ENCODE data around the gene GIMAP6.
"Not testable (repeated sequence)": the region's sequence is repeated elsewhere in the genome, so short reads cannot be mapped to it uniquely, and the experiment has no call there.

Gene GIMAP6

DNA sequence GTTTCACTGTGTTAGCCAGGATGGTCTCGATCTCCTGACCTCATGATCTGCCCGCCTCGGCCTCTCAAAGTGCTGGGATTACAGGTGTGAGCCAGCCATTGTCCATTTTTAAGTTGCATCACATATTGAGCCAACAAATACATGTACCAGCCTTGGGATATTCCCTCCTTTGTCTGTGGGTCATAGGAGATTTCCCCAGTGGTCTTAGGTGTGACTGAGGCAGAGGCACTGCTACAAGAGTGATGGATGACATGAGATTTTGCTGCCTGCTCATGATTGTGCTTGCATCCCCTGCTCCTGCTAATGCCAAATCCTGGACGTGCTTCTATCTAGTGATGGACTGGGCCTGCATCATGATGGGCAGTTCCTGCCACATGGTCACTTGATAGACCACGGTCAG is 10.7 kb upstream of the GIMAP6 start:
- no peak for DNase-seq

DNA sequence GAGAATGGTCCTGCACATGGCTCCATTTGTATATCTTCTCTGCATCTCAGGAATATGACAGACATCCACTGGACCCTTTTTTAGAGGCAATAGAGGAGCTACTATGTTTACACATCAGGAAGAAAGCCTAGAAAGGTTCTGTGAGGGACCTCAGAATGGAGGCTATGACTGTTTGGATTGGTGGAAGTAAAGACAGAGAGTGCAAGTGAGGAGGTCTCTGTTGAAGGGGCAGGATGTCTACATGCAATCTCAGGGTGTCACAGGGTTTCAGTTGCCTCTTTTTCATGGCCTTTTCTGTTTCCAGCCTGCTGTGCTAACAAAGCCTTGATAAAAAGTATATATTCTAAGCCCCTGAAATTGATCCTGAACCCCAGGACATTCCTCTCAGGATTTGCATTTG is 9.7 kb upstream of the GIMAP6 start:
- DNase-seq: no peak

DNA sequence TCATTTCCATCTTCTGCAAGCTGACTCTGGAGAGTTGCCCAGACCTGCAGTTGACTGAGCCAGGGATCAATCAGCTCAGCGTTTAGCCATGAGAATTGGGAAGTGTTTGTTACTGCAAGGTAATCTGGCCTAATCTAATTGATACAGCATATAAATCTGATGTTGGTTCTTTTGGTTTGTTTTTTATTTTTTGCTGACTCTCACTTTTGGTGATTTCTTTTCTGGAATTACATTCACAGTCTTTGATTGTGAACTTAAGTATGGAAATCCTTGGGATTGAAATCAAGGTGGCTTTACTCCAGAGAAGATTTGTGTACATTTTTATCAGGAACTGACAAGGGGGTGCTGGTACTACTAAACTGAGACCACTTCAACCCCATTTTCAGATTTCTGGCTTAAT is 1.7 kb upstream of the GIMAP6 start:
- DNase-seq: no peak

DNA sequence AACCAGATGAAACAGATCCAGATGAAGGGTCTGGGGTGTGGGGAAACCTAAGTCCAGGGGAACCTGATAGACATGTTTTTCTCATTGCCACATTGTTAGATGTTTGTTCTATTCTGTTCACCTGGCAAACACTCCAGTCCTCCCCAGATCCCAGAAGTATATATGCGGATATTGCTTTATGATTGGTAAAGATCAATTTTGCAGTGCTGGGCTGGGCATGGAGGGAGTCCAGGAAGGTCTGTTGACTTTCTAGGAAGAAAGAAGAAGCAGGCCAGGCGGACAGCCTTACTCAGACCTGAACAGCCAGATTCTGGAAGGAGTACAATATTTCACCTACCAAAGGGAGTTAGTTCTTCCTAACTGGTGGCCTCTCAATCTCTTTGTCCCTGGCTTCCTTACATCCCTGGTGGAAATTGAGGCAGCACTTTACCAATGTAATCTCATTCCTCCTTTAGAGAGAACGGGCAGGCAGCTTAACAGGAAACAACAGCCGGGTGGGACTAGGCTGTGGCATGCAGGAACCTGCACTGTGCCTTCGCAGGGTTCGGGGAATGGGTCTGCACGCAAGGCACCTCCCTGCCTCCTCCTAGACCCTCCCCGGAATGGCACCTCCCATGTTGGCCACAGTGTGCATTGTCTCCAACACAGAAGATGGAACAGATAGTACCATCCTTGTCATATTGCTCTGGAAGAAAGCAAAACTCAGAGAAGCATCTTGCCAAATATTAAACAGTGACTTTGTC is 930 bp downstream of the GIMAP6 start:
- peak; percentile 42 for DNase-seq

DNA sequence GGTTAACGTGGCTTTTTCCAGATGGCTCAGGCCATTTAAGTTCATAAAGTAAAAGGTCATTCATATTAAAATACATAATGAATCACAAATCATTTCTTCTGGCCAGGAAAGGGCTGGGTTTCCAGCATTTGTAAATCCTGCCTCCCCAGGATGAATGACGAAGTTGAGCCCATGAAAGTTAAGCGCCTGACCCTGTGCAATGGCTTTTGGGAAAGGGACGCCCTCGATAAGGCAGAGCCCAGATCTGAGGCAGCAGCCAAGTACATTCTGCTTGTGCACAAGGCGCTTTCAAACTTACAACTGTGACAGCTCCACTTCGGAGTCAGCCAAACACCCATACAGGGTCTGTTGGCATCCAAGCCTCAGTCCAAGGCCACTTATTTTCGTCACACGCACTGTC is 2.8 kb downstream of the GIMAP6 start:
- DNase-seq: no peak

DNA sequence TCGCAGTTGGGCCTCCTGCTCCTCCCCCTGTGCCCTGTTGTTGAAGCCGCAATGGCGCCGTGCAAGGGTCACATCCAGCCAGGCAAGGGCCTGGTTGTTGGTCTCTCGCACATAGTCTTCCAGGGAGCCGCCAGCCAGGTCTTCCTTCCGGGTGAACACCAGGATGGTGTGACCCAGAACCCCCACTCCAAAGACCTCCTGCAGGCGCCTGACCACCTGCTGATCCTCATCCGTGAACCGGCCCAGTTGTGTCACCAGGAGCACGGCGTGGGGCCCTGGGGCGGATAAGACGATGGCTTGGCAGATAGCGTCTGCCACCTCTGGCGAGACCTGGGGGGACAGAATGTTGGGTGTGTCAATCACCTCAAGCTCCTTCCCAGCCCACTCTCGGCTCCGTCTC is 4.2 kb downstream of the GIMAP6 start:
- no peak for DNase-seq

DNA sequence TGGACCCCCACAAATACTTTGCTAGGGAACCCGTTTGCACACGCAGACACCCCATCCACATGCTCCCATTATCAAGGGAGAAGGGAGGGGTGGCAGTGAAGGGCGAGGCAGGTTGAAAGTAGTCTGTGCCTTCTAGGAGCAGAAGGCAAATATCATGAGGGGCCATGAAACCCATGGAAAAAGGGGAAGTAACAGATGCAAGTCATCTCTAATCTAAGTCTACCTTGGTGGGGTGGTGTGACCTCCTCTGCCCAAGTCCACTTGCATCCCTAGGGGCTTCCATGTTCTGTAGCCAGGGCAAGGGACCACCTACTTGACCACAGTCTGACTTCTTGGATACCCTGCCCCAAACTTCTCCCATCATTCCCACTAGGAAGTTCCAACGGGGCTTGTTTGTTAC is 5.5 kb downstream of the GIMAP6 start:
- DNase-seq: no peak

DNA sequence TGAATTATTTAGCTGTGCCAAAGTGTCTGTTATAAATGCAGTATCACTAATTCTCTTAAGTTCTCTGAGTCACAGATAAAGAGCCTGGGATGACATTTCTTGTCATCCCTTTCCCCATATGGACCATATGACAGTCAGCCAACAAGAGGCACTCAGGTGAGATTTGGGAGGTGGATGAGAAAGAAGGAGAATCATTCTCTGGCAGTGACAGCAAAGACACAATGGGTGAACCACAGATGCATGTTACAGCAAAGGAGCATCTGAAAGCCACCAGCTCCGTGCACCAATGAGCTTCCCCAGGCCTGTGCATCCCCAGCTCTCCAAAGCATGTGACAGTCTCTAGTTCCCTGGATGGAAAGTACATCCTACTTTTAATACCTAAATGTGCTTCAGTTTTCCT is 10.8 kb downstream of the GIMAP6 start:
- no peak for DNase-seq

DNA sequence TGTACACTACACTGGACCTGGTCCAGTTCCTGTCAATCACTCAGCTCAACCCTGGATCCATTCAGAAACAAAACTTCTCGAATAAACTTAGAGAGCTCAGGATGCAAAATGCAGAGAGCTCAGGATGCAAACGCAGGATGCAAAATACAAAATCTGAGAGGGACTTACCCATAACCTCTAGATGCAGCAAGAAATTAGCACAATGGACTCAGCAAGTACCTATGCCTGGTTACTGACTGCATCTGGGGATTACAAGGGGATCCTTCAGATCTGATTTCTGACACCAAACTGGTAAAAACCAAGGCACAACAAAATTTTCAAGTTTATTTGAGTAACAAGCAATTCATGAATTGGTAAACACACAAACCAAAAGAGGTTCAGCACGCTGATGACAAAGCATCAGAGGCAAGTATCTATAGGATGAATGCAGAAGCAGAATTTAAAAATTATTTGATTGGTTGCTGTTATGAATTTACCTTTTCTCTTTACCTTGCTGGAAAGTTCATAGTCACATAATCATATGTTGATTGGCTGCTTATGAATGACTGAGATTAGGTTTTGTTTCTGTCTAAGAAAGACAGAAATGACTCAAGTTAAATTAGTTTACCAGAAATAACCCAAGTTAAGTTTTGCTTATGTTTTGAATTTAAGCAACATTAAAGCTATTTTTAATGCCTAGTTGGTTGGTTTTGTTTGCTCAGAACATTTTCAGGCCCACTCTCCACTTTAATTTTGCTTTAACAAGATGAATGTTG is 11.4 kb downstream of the GIMAP6 start:
- no peak for DNase-seq

DNA sequence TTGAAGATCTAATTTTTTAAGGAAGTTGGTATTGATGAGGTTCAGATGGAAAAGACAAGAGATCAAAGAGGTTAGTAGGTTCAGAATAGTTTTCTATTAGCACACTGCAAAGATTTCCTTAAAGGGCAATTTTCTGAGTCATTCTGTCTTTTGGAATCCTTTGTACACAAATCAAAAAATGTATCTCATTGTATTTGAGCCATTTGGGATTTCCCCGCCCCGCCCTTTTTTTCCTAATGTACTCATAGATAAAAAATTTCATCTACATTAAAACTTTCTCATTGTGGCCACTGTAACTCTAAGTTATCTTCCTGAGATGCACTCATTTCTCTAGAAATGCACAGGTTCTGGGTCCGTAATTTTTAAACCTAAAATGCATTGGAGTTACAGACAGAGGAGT is 12.1 kb downstream of the GIMAP6 start:
- peak; percentile 47 for DNase-seq

DNA sequence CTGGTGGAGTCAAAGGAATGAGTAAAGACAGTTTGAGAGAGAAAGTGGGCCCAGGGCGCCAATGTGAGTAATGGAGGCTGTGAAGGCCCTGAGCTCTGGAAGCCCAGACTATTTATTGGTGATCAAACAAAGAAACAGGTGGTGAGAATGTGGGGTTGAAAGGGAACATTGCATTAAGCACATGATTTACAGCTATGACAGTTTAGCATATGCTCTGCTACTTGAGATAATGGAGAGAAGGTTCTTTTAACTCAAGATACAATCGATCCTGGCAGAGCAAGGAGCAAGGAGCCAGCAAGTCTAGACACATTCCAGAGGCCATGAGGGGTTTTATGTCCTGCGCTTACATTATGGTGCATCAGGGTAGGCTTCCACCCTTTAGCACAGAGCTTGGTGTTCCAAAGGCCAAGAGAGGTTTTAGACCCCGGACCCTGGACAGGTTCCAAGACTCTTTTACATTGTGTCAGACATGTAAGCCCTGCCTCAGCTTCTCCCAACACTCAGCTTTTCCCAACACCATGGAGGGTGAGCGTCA is 16.9 kb downstream of the GIMAP6 start:
- DNase-seq: not testable (repeated sequence)

DNA sequence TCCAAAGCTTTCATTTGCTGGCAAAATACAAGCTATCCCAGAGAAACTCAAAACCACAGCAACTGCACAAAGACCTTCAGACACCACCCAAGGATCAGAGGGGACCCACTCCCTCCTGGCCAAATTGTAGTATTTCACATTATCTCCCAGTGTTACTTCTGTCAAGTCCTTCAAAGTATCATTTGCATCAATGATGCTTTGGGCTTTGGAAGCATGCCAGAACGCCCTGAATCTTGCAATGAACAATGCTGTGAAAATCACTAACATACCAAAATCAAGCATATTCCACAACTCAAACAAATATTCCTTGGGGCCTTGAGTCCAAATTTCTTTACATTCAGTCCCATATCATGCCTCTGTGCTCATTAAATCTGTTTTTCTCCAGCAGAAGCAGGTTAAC is 17.8 kb downstream of the GIMAP6 start:
- not testable (repeated sequence) for DNase-seq

DNA sequence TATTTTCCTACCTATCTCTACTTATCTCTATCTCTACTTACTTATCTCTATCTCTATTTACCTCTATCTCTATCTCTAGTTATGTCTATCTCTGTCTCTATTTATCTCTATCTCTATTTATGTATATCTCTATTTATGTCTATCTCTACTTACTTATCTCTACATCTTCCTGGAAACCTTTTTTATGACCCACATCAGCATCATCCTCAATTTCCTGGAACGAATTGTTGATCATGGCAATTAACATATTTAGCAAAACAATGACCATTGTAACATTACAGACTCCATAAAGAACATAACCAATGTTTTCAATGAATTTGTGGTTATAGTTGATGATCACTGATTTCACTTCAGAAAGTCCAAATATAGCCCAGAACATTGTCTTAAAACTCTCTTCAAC is 18.3 kb downstream of the GIMAP6 start:
- DNase-seq: no peak

DNA sequence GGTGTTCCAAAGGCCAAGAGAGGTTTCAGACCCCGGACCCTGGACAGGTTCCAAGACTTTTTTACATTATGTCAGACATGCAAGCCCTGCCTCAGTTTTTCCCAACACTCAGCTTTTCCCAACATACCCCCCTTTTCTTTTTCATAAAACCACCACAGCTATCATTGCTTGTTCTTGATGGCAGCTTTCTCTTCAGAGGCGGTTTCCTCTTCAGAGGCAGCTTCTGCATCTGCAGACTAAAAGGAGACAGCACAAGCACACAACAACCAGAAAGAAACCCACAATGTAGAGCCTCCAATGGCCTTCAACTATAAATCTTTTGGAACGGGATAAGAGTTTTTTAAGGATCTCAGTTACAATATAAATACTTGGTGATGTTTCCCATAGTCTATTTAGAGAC is 19.3 kb downstream of the GIMAP6 start:
- no peak for DNase-seq

DNA sequence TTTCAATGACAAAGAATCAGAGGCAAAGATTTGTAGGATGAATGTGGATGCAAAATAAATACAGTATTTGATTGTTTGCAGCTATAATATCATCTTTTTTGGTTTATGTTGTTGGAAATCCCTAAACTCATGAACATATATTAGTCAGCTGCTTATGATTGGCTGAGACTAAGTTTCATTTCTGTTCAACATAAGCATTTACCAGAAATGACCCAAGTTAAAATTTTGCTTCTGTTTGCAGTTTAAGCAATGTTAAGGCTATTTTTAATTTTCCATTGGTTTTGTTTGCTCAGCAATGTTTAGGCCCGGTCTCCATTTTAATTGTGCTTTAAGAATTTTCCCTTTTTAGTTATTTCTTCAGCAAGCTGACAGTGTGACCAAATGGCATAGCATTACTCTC is 22.0 kb downstream of the GIMAP6 start:
- no peak for DNase-seq

DNA sequence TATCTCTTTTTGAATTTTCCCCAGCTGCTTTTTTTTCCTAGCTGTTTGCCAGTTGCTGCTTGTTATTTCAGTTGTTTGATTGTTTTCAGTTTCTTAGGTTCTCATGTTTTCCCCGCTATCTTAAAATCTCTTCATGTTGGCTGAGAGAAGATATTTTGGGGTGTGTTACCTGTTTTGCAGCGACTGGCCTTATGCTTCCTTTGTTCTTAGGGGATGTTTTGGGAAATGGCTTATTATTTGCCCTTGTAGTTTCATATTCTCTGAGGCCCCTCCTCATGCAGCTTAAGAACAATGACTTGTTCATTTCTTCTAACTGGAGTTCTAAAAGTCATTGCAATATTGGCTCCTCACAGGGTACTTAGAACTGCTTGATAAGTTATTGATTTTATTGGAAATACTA is 28.6 kb downstream of the GIMAP6 start:
- not testable (repeated sequence) for DNase-seq

DNA sequence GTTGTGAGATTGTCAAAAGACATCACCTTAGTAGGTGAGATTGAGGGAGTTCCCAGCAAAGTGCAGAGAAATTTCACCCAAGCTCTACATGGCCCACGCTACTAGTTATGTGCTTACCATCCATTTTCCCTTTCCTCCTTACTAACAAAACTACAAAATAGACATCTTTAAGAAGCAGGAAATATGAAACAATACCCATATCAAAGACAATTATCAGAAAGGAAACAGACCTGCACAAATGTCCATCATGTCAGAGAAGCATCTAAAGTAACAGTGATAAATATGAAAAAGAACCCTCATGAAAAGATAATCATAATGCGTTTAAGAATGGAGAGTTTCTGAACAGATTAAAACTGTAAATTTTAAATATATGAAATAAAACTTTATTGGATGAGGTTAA is 36.8 kb downstream of the GIMAP6 start:
- no peak for DNase-seq

DNA sequence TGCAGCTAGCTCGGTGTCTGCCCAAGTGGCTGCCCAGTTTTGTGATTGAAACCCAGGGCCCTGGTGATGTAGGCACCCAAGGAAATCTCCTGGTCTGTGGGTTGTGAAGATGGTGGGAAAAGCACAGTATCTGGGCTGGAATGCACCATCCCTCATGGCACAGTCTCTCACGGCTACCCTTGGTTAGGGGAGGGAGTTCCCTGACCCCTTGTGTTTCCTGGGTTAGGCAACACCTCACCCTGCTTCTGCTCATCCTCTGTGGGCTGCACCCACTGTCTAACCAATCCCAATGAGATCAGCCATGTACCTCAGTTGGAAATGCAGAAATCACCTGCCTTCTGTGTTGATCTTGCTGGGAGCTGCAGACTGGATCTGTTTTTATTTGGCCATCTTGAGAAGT is 37.4 kb downstream of the GIMAP6 start:
- DNase-seq: no peak

DNA sequence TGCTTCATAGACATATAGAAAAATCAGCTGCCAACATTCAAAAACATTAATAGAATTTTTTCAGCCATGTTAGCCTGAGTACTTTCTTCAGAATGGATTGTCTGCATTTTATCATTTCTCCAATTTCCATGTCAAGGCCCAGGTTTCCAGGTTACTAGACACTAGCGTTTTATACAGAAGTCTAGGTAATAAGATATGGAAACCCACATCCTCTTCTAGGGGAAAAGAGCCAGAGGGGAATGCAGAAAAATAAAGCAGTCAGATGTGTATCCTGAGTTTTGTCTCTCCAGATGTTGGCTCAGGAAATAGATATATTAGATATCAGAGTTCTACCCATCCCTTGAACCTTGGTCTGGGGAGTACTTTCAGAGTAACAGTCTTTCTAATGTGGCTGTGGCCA is 44.6 kb downstream of the GIMAP6 start:
- DNase-seq: no peak

DNA sequence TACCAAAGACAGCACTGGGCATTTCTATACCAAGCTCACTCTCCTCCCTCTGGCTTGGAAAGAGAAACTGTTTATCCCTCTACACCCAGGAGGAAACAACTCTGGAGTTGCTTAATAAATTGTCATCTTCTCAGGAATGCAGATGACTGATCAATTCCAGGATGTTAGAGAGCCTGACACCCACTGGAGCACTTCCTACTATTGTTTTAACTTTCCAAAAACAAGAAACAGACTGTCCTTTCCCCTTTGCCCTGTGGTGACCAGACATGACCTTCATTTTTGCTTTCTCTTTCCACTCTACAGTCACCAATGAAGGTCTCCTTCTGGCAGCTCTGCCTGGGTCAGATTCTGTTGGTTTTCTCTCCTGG is 45.4 kb downstream of the GIMAP6 start:
- no peak for DNase-seq

DNA sequence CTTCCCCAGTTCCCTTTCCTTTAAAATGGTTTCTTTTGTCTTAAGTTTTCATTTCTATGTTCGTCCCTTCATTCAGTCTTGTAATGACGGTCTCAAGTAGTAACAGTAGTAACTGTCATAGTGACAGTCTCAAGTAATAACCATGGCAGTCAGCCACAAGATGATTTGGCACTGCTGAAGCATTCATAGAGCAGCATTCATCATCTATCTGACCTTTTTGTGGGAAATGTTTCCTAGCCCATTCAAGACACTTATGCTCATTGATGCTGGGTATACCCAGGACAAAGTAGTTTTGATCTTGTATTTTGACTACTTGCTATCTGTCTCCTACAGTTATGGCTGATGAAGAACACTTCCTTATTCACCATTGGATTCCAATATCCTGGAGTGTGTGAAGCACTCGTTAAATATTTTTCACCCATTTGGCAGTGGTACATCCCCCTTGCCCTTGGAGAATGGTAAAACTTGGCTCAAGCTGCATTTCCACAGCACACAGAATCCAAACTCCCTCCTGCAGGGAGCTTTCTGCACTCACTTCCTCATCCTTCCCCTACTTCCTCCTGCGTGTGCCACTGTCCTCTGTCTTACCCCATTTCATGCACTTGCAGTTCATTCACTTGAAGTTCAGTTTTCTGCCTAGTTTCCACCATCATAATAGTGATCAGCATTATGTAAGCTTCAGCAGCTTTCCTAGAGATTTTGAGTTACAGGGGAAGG is 46.0 kb downstream of the GIMAP6 start:
- no peak for DNase-seq

DNA sequence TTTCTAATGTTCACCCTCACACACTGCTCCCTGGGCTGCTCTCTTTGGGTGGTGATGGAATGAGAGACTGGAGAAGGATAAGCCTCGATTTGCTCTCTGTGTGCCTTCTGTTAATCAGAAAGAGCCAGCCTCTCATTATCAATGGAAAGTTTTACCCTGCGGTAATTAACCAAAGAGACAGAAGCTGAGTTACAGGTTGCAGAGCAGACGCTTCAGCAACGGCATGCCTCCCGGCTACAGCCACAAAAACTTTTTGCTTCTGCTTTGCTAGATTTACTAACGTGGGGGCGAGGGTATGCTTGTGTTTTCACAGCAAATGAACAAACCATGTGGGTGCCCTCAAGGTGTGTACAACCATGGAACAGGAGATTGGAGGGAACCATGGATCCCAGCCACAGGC is 47.0 kb downstream of the GIMAP6 start:
- no peak for DNase-seq

DNA sequence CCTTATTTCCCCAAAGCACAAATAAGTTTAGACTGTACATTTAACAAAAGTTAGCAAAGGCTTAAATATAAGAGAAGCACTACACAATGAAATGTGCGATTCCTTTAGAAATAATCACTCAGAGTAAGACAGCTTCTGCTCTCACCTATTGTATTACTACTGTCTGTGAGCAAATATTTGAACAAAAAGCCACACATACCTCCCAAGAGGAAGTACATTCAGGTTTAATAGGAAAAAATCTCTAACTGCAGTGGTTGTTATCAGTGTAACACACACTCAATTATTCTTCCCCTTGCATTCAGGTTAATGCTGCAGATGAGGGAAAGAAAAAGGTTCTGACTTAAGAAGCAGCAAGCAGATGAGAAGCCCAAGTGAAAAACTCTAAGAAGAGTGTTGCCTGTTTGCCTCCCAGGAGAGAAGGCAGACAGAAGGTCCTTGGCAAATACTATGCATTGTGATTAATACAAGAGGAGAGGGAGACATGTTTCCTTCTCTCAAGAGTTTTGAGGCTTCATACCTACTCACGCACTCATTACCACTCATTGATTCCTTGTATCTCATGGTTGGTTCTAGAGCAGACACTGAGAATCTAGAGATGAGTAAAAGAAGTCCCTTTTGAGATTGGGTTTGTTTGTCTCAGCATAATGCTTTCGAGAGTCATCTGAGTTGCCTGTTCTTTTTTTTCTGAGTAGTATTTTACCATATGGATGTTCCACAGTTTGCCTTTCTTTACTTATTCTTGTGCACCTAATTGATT is 51.4 kb downstream of the GIMAP6 start:
- DNase-seq: no peak
